Metanephros (tissue), 1 donor: ENCODE results near the gene ZDHHC23. TPM values are rescaled to one million over a fixed set of nuclear protein-coding genes. Genes with fewer than 3 reads are reported as not detected.

ENCODE experiments used
- total RNA-seq: library from RNA; depleted of rRNA; stranded (reverse); fragments of >200 nt; gene quantifications from one replicate; pipeline ENCODE4 v1.2.3, GENCODE V29; 2014

Gene ZDHHC23
- 10.6 TPM for total RNA-seq

GRCh38 chr3:113947372-113948014 lies at the start of gene ZDHHC23:
ZDHHC23 (plus strand) TSS chr3:113948013; CDS start chr3:113948803, 790 bp downstream.

Other genes with a start within 250 kb of the ZDHHC23 start
- gene NAA50, start 201.8 kb upstream of the ZDHHC23 start, total RNA-seq = 143 TPM
- gene ATP6V1A, start 201.0 kb upstream of the ZDHHC23 start, total RNA-seq = 87.5 TPM
- gene GRAMD1C, start 109.2 kb upstream of the ZDHHC23 start, total RNA-seq = 29.0 TPM
- 7.1 TPM for gene CCDC191, start 108.5 kb downstream of the ZDHHC23 start, total RNA-seq
- 29.0 TPM for gene QTRT2, start 108.7 kb downstream of the ZDHHC23 start, total RNA-seq
- gene DRD3, start 231.0 kb downstream of the ZDHHC23 start, total RNA-seq = not detected